GM10266 (cell line): Measurements from ENCODE around the gene SYT1.

Experiments used
- DNase-seq: peaks from one replicate; pipeline ENCODE4 v3.0.0; 2012; ENCODE audit errors: extremely low spot score
- CTCF ChIP-seq: IDR thresholded peaks from 2 replicates; pipeline ENCODE4 v1.5.1; 2012; ENCODE audit warnings: mild to moderate bottlenecking, low read depth; ENCODE audit not compliant: control insufficient read depth, insufficient read depth; ENCODE audit errors: missing control alignments

SYT1 gene

GRCh38 chr12:78891646-78892353, 27.2 kb downstream of the SYT1 start:
- DNase-seq: no peak
- TF ChIP-seq CTCF: no peak

GRCh38 chr12:78898416-78898815, 33.8 kb downstream of the SYT1 start:
- TF ChIP-seq CTCF: no peak
- no peak for DNase-seq

GRCh38 chr12:78914859-78915331, 50.3 kb downstream of the SYT1 start:
- TF ChIP-seq CTCF: no peak
- DNase-seq: no peak

GRCh38 chr12:78916845-78917480, 52.4 kb downstream of the SYT1 start:
- TF ChIP-seq CTCF: no peak

GRCh38 chr12:78917513-78917912, 52.9 kb downstream of the SYT1 start:
- TF ChIP-seq CTCF: no peak
- no peak for DNase-seq

More at GRCh38 chr12:78916845-78917480, 52.4 kb downstream of the SYT1 start:
- no peak for DNase-seq

- no peak for TF ChIP-seq CTCF
Measured at GRCh38 chr12:78918268-78918667, 53.7 kb downstream of the SYT1 start.

More at GRCh38 chr12:78918268-78918667, 53.7 kb downstream of the SYT1 start:
- no peak for DNase-seq
